BLaER1 (cell line): ENCODE results near the gene PRKCH.

Experiments
- H3K27ac ChIP-seq: shearing (Covaris generic); formaldehyde crosslinking; 2 replicates; pipeline ENCODE4 v1.8.1; 2022
- H3K27me3 ChIP-seq: shearing (Covaris generic); formaldehyde crosslinking; 2 replicates; pipeline ENCODE4 v1.8.1; 2022
- H3K36me3 ChIP-seq: shearing (Covaris generic); formaldehyde crosslinking; 2 replicates; pipeline ENCODE4 v1.8.1; 2022
- H3K4me1 ChIP-seq: shearing (Covaris generic); formaldehyde crosslinking; 2 replicates; pipeline ENCODE4 v1.8.1; 2022
- H3K4me2 ChIP-seq: shearing (Covaris generic); formaldehyde crosslinking; 2 replicates; pipeline ENCODE4 v1.8.1; 2022
- H3K4me3 ChIP-seq: shearing (Covaris generic); formaldehyde crosslinking; 2 replicates; pipeline ENCODE4 v1.8.1; 2022
- H3K9ac ChIP-seq: shearing (Covaris generic); formaldehyde crosslinking; 2 replicates; pipeline ENCODE4 v1.8.1; 2022
- H3K9me3 ChIP-seq: shearing (Covaris generic); formaldehyde crosslinking; 2 replicates; pipeline ENCODE4 v1.8.1; 2022
- H4K20me1 ChIP-seq: shearing (Covaris generic); formaldehyde crosslinking; 2 replicates; pipeline ENCODE4 v1.8.1; 2022
- Cebpa-rat ChIP-seq: shearing (Covaris generic); IDR thresholded peaks from 2 replicates; pipeline ENCODE4 v1.8.1; 2022

PRKCH gene

DNA sequence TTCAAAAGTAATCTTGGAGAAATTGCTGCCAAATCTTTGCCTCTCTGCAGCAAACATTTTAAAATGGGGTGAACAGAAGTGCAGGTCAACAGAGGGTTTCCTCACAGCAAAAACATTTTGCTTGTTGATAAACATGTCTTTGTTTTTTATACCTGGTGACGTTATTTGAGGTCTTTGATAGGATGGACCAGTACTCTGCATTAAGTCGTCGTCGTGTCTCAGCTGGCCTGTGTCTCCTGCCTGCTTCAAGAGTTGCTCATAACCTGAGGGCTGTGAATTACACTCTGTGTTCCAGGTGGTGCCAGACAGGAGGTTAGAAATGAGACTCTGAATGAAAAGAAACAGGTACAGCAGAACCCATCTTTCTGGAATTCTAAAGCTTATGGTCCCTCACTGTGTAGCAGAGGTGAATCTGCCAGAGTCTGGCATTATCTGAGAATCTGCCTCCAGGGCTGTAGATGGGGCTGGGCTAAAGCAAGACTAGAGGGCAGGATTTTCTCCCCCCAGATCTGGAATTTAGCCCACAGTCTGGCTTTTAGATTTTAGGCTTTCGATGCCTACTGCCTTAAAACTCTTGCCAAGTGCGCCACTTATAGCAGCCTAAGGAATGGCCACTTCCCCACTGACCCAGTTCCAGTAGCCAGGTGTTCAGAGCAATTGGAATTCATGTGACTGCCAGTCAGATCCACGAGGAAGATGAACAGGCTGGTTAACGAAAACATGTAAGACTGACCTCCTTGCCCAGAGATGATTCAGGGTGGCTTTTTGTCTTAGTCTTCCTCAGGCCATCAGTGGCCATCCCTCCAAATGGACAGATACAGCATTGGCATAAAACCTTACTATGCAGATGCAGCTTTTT lies 161.2 kb downstream of the PRKCH start:
- no peak for TF ChIP-seq Cebpa-rat
- Histone ChIP-seq H3K9me3 (no peaks in the 10 kb centered on the region), H3K4me2 (no peak overlapping the region), H3K9ac (no peak overlapping the region), H3K36me3 (peaks cover 62% of the 10 kb centered on the region), H4K20me1 (no peaks in the 10 kb centered on the region), H3K27me3 (no peaks in the 10 kb centered on the region), H3K4me3 (no peak overlapping the region), H3K27ac (no peak overlapping the region), H3K4me1 (peaks cover 33% of the 10 kb centered on the region)

DNA sequence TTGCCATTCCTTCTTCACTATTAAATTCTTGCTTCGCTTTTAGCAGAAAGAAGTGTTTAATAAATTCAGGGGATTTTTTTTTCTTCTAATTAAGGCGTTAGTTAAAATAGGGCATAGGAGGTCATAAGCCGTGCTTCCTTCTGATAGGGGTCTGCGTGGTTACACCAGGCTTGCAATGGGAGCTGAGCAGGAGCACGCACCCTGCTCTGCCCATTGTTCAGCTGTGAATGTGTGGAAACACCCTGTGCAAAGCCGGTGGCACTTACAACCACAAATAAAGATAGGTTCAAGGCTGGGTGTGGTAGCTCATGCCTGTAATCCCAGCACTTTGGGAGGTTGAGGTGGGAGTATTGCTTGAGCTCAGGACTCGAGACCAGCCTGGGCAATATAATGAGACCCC lies 162.1 kb downstream of the PRKCH start:
- Histone ChIP-seq H3K9me3 (no peaks in the 10 kb centered on the region), H3K4me3 (no peak overlapping the region), H3K36me3 (peaks cover 71% of the 10 kb centered on the region), H4K20me1 (no peaks in the 10 kb centered on the region), H3K4me1 (peaks cover 24% of the 10 kb centered on the region), H3K27ac (no peak overlapping the region), H3K27me3 (no peaks in the 10 kb centered on the region), H3K9ac (no peak overlapping the region), H3K4me2 (no peak overlapping the region)
- TF ChIP-seq Cebpa-rat, result no peak

DNA sequence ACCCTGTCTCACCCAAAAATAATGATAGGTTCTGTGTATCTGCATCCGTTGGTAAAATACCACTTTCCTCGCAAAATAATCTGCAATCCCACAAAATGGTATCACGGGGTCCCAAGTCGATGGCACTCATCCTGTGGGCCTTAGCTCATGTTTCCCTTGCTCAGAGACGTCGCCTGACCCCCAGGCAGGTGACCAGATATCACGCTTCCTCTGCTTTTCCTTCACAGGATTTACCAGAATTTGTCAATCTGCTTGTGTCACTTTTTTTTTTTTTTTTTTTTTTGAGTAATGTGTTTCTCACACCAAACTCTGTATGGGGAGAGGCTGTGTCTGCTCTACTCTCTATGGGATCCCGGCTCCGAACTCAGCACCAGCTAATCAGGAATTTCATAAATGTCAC lies 162.7 kb downstream of the PRKCH start:
- no peaks in the 10 kb centered on the region for H3K27me3 ChIP-seq
- no peak overlapping the region for H3K4me2 ChIP-seq
- no peak overlapping the region for H3K27ac ChIP-seq
- no peaks in the 10 kb centered on the region for H3K9me3 ChIP-seq
- H4K20me1 ChIP-seq, result no peaks in the 10 kb centered on the region
- no peak overlapping the region for H3K9ac ChIP-seq
- H3K4me3 ChIP-seq, result no peak overlapping the region
- TF ChIP-seq Cebpa-rat, result no peak
- H3K4me1 ChIP-seq, result peaks cover 19% of the 10 kb centered on the region
- peaks cover 74% of the 10 kb centered on the region for H3K36me3 ChIP-seq

DNA sequence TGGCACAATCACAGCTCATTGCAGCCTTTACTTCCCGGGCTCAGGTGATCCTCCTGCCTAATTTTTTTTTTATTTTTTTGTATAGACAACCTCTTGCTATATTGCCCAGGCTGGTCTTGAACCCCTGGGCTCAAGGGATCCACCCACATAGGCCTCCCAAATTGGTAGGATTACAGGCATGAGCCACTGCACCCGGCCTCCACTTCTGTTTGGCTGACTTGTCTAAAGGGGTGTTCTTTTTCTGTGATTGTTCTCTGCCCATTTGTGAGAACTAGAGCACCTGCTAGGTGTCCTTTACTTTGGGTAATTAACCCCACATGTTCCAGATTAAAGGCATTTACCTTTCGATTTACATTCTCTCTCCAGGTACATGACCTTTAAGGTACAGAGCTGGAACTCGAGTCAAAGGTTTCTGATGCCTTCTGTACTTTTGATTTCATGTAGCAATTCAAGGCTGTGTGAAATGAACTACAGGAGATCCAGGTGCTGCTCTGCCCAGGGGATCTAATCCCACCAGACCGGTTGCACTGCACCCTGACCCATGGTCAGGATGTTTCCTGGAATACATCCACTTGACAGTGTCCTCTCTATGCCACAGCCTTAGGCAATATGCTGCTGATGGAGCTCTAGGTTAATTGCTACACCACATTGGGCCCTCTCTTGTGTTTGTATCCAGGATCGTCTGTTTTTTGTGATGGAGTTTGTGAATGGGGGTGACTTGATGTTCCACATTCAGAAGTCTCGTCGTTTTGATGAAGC lies 163.6 kb downstream of the PRKCH start:
- no peaks in the 10 kb centered on the region for H3K27me3 ChIP-seq
- no peaks in the 10 kb centered on the region for H4K20me1 ChIP-seq
- H3K27ac ChIP-seq, result no peak overlapping the region
- no peak for TF ChIP-seq Cebpa-rat
- H3K4me1 ChIP-seq, result peaks cover 9% of the 10 kb centered on the region
- no peak overlapping the region for H3K4me2 ChIP-seq
- peaks cover 84% of the 10 kb centered on the region for H3K36me3 ChIP-seq
- H3K9me3 ChIP-seq, result no peaks in the 10 kb centered on the region
- no peak overlapping the region for H3K9ac ChIP-seq
- no peak overlapping the region for H3K4me3 ChIP-seq

DNA sequence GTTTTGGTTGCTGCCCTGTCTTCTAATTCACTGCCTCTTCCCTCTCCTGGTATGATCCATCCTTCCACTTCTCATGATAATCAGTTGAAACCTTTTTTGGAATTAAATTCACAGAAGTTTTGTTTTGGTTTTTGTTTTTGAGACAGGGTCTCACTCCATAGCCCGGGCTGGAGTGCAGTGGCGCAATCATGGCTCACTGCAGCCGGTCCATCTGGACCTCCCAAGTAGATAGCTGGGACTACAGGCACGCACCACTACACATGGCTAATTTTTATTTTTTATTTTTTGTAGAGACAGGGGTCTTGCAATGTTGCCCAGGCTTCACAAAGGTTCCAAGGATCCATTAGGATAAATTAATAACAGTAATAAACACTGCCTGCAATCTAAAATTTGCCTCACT lies 164.3 kb downstream of the PRKCH start:
- H3K27me3 ChIP-seq, result no peaks in the 10 kb centered on the region
- H4K20me1 ChIP-seq, result no peaks in the 10 kb centered on the region
- peaks cover 2% of the 10 kb centered on the region for H3K4me1 ChIP-seq
- H3K9me3 ChIP-seq, result no peaks in the 10 kb centered on the region
- H3K36me3 ChIP-seq, result peaks cover 90% of the 10 kb centered on the region
- TF ChIP-seq Cebpa-rat, result no peak
- no peak overlapping the region for H3K9ac ChIP-seq
- no peak overlapping the region for H3K27ac ChIP-seq
- H3K4me3 ChIP-seq, result no peak overlapping the region
- no peak overlapping the region for H3K4me2 ChIP-seq

DNA sequence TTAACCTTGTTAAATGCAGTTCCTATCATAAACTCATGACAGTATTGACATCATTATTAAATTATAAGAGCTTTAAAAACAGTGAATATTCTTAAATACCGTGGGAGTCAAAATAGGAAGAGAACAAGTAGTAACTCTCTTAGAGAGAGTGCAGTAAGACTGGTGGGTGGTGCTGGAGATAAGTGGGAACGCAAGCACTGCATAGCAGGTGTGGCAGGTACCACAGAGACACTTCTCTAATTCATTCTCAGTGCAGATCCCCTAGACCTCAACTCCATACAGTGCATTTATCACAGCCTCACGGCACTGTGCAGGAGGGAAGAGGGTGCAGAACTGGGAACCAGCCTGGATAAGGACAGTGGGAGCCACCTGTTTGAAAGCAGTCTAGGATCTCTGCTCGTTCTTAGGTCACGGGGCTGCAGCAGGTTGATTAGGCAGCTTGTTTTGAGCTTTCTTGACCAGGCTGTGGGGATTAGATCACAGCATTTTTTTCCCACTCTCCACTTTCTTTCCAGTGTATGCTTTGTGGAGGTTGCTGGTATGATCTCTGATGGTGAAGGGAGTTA lies 165.6 kb downstream of the PRKCH start:
- TF ChIP-seq Cebpa-rat, result no peak
- H3K9ac ChIP-seq, result no peak overlapping the region
- no peaks in the 10 kb centered on the region for H3K4me1 ChIP-seq
- H3K36me3 ChIP-seq, result peaks cover 95% of the 10 kb centered on the region
- H3K27me3 ChIP-seq, result no peaks in the 10 kb centered on the region
- no peak overlapping the region for H3K4me2 ChIP-seq
- no peak overlapping the region for H3K27ac ChIP-seq
- H3K4me3 ChIP-seq, result no peak overlapping the region
- no peaks in the 10 kb centered on the region for H3K9me3 ChIP-seq
- no peaks in the 10 kb centered on the region for H4K20me1 ChIP-seq

DNA sequence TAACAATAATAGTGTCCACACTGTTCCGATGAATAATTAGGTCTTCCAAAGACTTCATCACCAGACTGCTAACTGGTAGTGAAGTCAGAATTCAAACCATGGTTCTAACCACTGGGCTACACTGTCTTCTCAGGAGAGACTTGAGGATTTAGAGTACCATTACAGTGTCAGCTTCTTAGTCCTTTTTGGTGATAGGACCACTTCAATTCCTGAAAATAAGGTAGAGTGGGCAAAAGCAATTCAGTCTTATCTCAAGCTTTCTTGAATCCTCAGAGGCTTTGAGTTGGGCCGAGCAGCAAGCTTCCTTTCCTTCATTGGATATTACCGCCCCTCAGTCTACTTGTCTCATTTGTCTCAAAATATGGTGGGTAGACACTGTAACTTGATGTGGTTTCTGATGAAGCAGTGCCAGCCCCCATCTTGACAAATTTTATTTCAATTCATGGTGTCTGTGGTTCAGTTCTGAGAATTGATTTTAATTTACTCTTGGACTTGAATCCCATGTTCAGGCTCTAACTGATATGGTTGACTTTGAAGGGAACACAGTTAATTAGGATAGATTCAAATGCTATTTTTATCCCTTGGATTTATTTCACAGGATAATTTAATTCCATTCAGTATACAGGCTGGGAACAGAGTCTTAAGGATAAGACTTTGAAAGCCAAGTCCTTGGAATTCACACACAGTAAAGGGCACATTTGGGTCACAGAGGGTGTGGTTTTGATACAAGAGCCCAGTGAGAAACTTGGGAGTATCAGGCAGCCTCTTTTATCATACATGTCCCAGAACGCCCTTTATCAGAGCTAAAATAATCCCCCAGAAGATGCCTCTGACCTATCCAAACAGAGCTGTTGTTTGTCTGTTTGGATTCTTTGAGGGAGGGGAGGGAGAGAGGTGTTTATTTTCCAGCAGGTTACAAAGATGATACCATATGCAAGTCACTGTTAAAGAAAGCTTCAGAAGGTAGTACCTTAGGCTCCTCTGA lies 167.3 kb downstream of the PRKCH start:
- no peak overlapping the region for H3K27ac ChIP-seq
- H3K4me2 ChIP-seq, result no peak overlapping the region
- H3K27me3 ChIP-seq, result no peaks in the 10 kb centered on the region
- no peak overlapping the region for H3K4me3 ChIP-seq
- H3K9ac ChIP-seq, result no peak overlapping the region
- peaks cover 95% of the 10 kb centered on the region for H3K36me3 ChIP-seq
- H4K20me1 ChIP-seq, result no peaks in the 10 kb centered on the region
- H3K9me3 ChIP-seq, result no peaks in the 10 kb centered on the region
- TF ChIP-seq Cebpa-rat, result no peak
- H3K4me1 ChIP-seq, result no peaks in the 10 kb centered on the region

DNA sequence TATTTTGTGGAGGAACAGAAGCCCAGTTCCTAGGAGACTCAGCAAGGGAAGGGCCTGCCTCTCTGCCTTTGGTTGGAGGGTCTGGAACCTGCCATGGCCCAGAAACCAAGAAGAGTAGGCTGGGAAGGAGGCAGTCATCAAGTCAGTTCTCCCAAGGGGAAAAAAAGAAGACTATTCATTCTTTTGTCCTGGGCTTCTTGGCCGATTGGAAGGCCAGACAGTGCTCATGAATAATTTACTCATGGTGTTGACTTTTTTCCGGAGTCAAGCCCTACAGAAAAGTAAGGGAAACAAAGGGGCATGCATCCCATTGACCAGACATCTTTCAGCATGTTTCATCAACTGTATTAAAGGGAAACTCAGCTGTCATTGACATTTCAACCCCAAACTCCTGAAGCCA lies 168.1 kb downstream of the PRKCH start:
- Histone ChIP-seq H3K4me3 (no peak overlapping the region), H3K27ac (no peak overlapping the region), H4K20me1 (no peaks in the 10 kb centered on the region), H3K9me3 (no peaks in the 10 kb centered on the region), H3K9ac (no peak overlapping the region), H3K27me3 (no peaks in the 10 kb centered on the region), H3K4me1 (peaks cover 3% of the 10 kb centered on the region), H3K36me3 (peaks cover 87% of the 10 kb centered on the region), H3K4me2 (no peak overlapping the region)
- no peak for TF ChIP-seq Cebpa-rat

DNA sequence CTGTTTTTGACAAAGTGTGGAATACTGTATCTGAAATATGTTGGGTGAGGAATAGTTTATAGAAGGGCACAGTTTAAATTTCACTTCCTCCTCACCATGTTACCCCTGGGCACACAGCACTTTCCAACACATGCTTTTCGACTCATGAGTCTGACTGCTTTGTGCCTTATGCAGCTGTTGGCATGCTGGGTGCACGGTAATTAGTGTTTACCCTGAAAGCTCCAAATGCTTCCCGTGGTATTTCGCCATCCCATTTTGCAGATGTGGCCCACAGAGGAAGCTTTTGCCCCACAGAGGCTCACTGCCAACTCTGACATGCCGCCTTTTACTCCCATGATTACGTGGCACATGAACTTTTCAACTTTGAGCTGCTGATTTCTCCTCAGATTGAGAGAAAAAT lies 168.6 kb downstream of the PRKCH start:
- Histone ChIP-seq H3K9ac (no peak overlapping the region), H3K27me3 (no peaks in the 10 kb centered on the region), H3K4me2 (no peak overlapping the region), H3K27ac (no peak overlapping the region), H3K4me1 (peaks cover 8% of the 10 kb centered on the region), H3K36me3 (peaks cover 83% of the 10 kb centered on the region), H4K20me1 (no peaks in the 10 kb centered on the region), H3K4me3 (no peak overlapping the region), H3K9me3 (no peaks in the 10 kb centered on the region)
- TF ChIP-seq Cebpa-rat, result no peak
